Trophoblast cell (in vitro differentiated cells and primary cell): ENCODE measurements around the gene MPPED2.

ENCODE experiments used
- DNase-seq, 2 donors: peaks; one replicate each; pipeline ENCODE4 v3.0.0-alpha.2; 2016
- H2AFZ ChIP-seq: 2 replicates; pipeline ENCODE4 v1.6.1; 2013; ENCODE audit warnings: low read length, moderate library complexity, mild to moderate bottlenecking; ENCODE audit not compliant: insufficient read depth, poor library complexity
- H2AK5ac ChIP-seq: 2 replicates; pipeline ENCODE4 v1.6.1; 2013; ENCODE audit warnings: mild to moderate bottlenecking, low read length
- H2BK120ac ChIP-seq: 2 replicates; pipeline ENCODE4 v1.6.1; 2013; ENCODE audit warnings: low read length, mild to moderate bottlenecking, moderate library complexity; ENCODE audit not compliant: insufficient read depth, poor library complexity
- H2BK12ac ChIP-seq: 2 replicates; pipeline ENCODE4 v1.6.1; 2013; ENCODE audit warnings: mild to moderate bottlenecking, low read length, moderate library complexity
- H2BK5ac ChIP-seq: 2 replicates; pipeline ENCODE4 v1.6.1; 2013; ENCODE audit warnings: low read length, low read depth, moderate library complexity, mild to moderate bottlenecking; ENCODE audit not compliant: poor library complexity
- H3K14ac ChIP-seq: 2 replicates; pipeline ENCODE4 v1.6.1; 2013; ENCODE audit warnings: mild to moderate bottlenecking, low read length
- H3K18ac ChIP-seq: 2 replicates; pipeline ENCODE4 v1.6.1; 2013; ENCODE audit warnings: mild to moderate bottlenecking, low read length
- H3K23ac ChIP-seq: 2 replicates; pipeline ENCODE4 v1.6.1; 2013; ENCODE audit warnings: low read length
- H3K27ac ChIP-seq: 2 replicates; pipeline ENCODE4 v1.5.1; 2013; ENCODE audit warnings: low read depth, mild to moderate bottlenecking, inconsistent platforms, low read length, moderate library complexity
- H3K27me3 ChIP-seq: 2 replicates; pipeline ENCODE4 v1.6.1; 2013; ENCODE audit warnings: inconsistent platforms, mild to moderate bottlenecking, low read length, moderate library complexity; ENCODE audit not compliant: insufficient read depth
- H3K36me3 ChIP-seq, 2 experiments: 1 replicate in 1 of 2; 2 replicates in 1 of 2; pipeline ENCODE4 v1.6.1; 2013; ENCODE audit warnings: low read length in 2 of 2, mild to moderate bottlenecking in 2 of 2, moderate library complexity in 1 of 2; ENCODE audit not compliant: insufficient read depth in 2 of 2, control insufficient read depth in 1 of 2
- H3K4ac ChIP-seq: 2 replicates; pipeline ENCODE4 v1.6.1; 2013; ENCODE audit warnings: low read depth, mild to moderate bottlenecking, low read length, moderate library complexity
- H3K4me1 ChIP-seq, 2 experiments: 1 replicate in 1 of 2; 2 replicates in 1 of 2; pipeline ENCODE4 v1.6.1; 2013; ENCODE audit warnings: low read length in 2 of 2, mild to moderate bottlenecking in 2 of 2, moderate library complexity in 1 of 2; ENCODE audit not compliant: insufficient read depth in 2 of 2, control insufficient read depth in 1 of 2
- H3K4me2 ChIP-seq: 2 replicates; pipeline ENCODE4 v1.6.1; 2013; ENCODE audit warnings: inconsistent platforms, mild to moderate bottlenecking, low read length, moderate library complexity
- H3K4me3 ChIP-seq: 2 replicates; pipeline ENCODE4 v1.5.1; 2013; ENCODE audit warnings: mild to moderate bottlenecking, low read depth, low read length, inconsistent platforms
- H3K79me1 ChIP-seq: one replicate; pipeline ENCODE4 v1.6.1; 2013; ENCODE audit warnings: low read length
- H3K79me2 ChIP-seq: 2 replicates; pipeline ENCODE4 v1.6.1; 2013; ENCODE audit warnings: low read length, mild to moderate bottlenecking; ENCODE audit not compliant: control insufficient read depth, insufficient read depth, poor library complexity
- H3K9ac ChIP-seq: 2 replicates; pipeline ENCODE4 v1.6.1; 2013; ENCODE audit warnings: mild to moderate bottlenecking, low read length
- H3K9me3 ChIP-seq: 2 replicates; pipeline ENCODE4 v1.6.1; 2013; ENCODE audit warnings: low read depth, mild to moderate bottlenecking, control low read depth, inconsistent platforms, low read length; ENCODE audit not compliant: insufficient read depth
- H4K12ac ChIP-seq: 2 replicates; pipeline ENCODE4 v1.6.1; 2013; ENCODE audit warnings: low read depth, mild to moderate bottlenecking, low read length, moderate library complexity
- H4K8ac ChIP-seq: 2 replicates; pipeline ENCODE4 v1.6.1; 2013; ENCODE audit warnings: low read depth, mild to moderate bottlenecking, low read length, moderate library complexity
- H4K91ac ChIP-seq: one replicate; pipeline ENCODE4 v1.6.1; 2013; ENCODE audit warnings: low read depth, mild to moderate bottlenecking, low read length, moderate library complexity
- WGBS: extraction: QIAGEN DNeasy Blood & Tissue Kit; methylation state at CpG from one replicate; pipeline ENCODE4 v1.1.7; 2013; ENCODE audit warnings: missing lambda C conversion rate; ENCODE audit not compliant: insufficient read length, insufficient coverage; ENCODE audit errors: extremely low coverage; 5-methylcytosine and 5-hydroxymethylcytosine counted together

MPPED2 gene

DNA sequence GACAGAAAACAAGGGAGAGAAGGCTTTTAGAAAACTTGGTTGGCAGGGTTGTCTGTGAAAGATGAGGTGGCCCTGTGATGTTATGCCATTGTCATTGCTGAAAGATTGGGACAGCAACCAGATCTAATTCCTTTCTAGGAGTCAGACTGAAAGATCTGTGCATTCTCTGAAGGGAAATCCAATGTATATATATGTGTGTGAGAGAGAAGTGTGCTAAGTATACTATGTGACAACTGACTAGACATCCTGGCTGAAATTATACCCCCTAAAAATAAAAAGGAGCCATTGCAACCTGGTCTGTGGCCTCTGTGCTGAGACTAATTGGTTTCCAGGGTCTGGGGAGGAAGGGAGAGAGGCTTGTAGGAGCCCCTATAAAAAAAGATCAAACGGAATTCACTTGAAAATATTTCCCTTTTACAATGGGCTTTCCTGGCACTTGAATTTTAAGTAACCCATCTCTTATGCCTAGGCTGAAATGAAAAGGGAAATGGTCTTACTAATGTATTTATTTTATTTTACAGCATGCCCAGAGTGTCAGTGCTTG is 1.2 kb upstream of the MPPED2 start:
- Histone ChIP-seq H3K23ac (no peak overlapping the region), H2AK5ac (no peak overlapping the region), H3K27ac (no peak overlapping the region), H4K12ac (no peak overlapping the region), H3K4ac (no peak overlapping the region), H3K14ac (no peak overlapping the region), H3K79me1 (no peaks in the 10 kb centered on the region), H3K4me2 (no peak overlapping the region), H4K91ac (no peak overlapping the region), H3K9me3 (peaks cover 4% of the 10 kb centered on the region), H2BK5ac (no peak overlapping the region), H3K4me1 (peaks cover 12 to 13% of the 10 kb centered on the region in 2 experiments), H2BK120ac (no peak overlapping the region), H3K27me3 (peaks cover 32% of the 10 kb centered on the region), H3K9ac (no peak overlapping the region), H3K79me2 (no peaks in the 10 kb centered on the region), H2BK12ac (no peak overlapping the region), H3K4me3 (no peak overlapping the region), H3K18ac (no peak overlapping the region), H3K36me3 (no peaks in the 10 kb centered on the region), H4K8ac (no peak overlapping the region), H2AFZ (no peak overlapping the region)
- no peak for DNase-seq
- no CpG with 5 or more reads among the region's 1 CpG for WGBS

DNA sequence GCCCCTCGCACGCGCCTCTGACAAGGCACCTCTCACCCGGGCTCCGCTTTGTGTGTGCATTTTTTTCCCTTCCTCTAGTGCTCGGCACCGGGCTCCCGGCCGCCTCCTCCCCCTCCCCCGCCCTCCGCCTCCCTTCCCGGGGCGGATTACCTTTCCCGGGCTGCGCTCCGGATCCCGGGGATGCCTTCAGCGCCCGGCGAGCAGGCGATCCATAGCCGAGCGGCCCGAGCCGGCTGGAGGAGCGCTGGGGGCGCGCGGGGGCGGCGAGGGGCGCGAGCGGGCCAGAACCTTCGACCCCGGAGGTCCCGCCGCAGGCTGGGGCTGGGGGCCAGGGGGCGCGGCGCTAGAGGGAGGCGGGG is 282 bp downstream of the MPPED2 start:
- H3K4me3 ChIP-seq = peak overlapping the region; percentile 73
- H4K8ac ChIP-seq = no peak overlapping the region
- H3K4me1 ChIP-seq = peaks cover 12 to 13% of the 10 kb centered on the region in 2 experiments
- H3K4ac ChIP-seq = no peak overlapping the region
- no peak overlapping the region for H3K14ac ChIP-seq
- H3K27ac ChIP-seq = no peak overlapping the region
- H3K23ac ChIP-seq = no peak overlapping the region
- no peaks in the 10 kb centered on the region for H3K79me1 ChIP-seq
- peak overlapping the region; percentile 100 for H3K4me2 ChIP-seq
- peak overlapping the region; percentile 27 for H2AFZ ChIP-seq
- H3K18ac ChIP-seq = no peak overlapping the region
- no CpG with 5 or more reads among the region's 42 CpGs for WGBS
- no peaks in the 10 kb centered on the region for H3K36me3 ChIP-seq
- H2BK120ac ChIP-seq = no peak overlapping the region
- H3K27me3 ChIP-seq = peaks cover 32% of the 10 kb centered on the region
- peaks cover 4% of the 10 kb centered on the region for H3K9me3 ChIP-seq
- no peak overlapping the region for H4K12ac ChIP-seq
- H4K91ac ChIP-seq = no peak overlapping the region
- no peak for DNase-seq
- H2AK5ac ChIP-seq = no peak overlapping the region
- no peak overlapping the region for H2BK5ac ChIP-seq
- H3K9ac ChIP-seq = no peak overlapping the region
- H3K79me2 ChIP-seq = no peaks in the 10 kb centered on the region
- no peak overlapping the region for H2BK12ac ChIP-seq

DNA sequence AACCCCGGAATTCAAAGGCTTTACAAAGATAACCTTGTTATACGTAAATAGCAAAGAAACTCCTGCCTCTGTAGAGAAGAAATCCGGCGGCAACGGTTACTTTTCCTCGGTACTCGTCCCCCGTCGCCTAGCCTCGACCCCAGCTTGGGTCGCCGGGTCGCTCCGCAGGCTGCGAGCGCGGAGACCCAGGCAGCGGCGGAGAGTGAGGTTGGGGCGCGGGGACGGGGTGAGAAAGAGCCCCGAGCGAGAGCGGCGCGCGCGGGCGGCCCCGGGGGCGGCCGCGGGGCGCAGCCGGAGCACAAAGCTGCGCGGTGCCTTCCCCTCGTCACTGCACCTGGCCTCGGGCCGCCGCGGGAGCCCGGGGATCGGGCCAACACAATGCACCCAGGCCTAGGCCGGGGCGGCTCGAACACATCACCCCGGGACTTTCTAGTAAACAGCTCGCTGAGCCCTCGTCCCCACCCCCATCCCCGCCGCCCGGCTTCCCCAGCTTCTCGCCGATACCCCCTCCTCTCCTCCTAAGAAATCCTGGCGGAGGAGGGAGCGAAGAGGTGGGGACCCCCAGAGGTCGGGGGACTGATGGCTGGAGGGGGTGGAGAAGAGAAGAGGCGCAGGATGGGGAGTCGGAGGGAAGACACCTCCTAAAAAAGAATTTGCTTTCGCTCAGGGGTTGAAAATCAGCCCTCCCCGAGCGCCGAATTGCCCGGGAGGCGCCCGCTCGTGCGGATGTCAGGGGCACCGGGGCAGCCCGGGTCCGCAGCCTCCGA is 845 bp downstream of the MPPED2 start:
- Histone ChIP-seq H3K36me3 (no peaks in the 10 kb centered on the region), H2AK5ac (no peak overlapping the region), H4K91ac (no peak overlapping the region), H3K18ac (no peak overlapping the region), H3K4me1 (peaks cover 12 to 13% of the 10 kb centered on the region in 2 experiments), H2BK120ac (no peak overlapping the region), H3K27ac (no peak overlapping the region), H3K23ac (no peak overlapping the region), H4K8ac (no peak overlapping the region), H3K4me3 (peak overlapping the region; percentile 73), H4K12ac (no peak overlapping the region), H3K9ac (peak overlapping the region; percentile 65), H2BK12ac (no peak overlapping the region), H3K27me3 (peaks cover 32% of the 10 kb centered on the region), H3K4ac (no peak overlapping the region), H3K4me2 (peak overlapping the region; percentile 100), H2AFZ (peak overlapping the region; percentile 74), H3K79me1 (no peaks in the 10 kb centered on the region), H3K9me3 (peaks cover 4% of the 10 kb centered on the region), H3K14ac (no peak overlapping the region), H2BK5ac (no peak overlapping the region), H3K79me2 (no peaks in the 10 kb centered on the region)
- WGBS = no CpG with 5 or more reads among the region's 74 CpGs
- DNase-seq = no peak

DNA sequence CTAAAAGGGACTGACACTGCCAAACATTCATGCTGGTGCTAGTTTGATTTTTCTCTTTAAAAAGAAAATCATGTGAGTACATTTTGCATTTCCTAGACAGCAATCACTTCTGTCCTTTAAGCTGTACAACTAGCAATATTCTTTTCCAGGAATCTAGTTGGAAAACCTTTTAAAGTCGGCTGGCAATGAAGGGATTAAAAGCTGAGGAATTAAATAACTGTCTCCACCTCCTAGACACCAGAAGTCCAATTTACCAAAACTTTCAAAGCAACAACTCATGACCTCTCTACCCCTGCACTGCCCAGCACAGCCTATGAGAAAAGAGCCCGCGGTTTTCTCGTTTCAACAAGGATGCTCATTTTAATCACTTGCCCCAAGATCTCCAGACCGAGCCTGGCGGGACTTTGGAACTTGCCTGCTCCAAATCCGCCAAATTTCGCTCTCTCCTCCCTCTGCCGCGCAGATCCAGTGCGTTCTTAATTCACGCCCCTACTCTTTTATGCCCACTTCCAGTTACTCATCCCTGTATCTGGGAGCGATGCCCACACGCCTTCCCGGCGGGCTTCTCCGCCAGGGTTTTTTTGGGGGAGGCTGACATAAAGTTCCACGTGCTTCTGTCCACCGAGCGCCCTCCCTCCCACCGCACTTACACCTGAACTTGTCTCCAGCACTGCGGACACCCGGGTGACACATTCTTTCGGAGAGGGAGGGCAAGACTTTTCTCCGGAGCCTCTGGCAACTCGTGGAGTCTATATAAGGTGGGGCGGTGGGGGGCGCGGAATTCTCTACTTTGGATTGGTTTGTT is 2.5 kb downstream of the MPPED2 start:
- Histone ChIP-seq H3K36me3 (no peaks in the 10 kb centered on the region), H2BK5ac (no peak overlapping the region), H4K8ac (no peak overlapping the region), H3K4ac (no peak overlapping the region), H2BK120ac (no peak overlapping the region), H4K12ac (no peak overlapping the region), H3K4me1 (peaks cover 12 to 13% of the 10 kb centered on the region in 2 experiments), H4K91ac (no peak overlapping the region), H3K79me2 (no peaks in the 10 kb centered on the region), H3K27me3 (peaks cover 32% of the 10 kb centered on the region), H3K4me3 (no peak overlapping the region), H3K9ac (no peak overlapping the region), H3K27ac (no peak overlapping the region), H3K79me1 (no peaks in the 10 kb centered on the region), H3K18ac (no peak overlapping the region), H3K14ac (no peak overlapping the region), H2AK5ac (no peak overlapping the region), H2AFZ (no peak overlapping the region), H3K9me3 (peaks cover 4% of the 10 kb centered on the region), H2BK12ac (no peak overlapping the region), H3K4me2 (peak overlapping the region; percentile 100), H3K23ac (no peak overlapping the region)
- DNase-seq = no peak
- WGBS = no CpG with 5 or more reads among the region's 29 CpGs
